Nephron progenitor cell (in vitro differentiated cells): ENCODE data around the gene AP5S1.
"Not testable (repeated sequence)": the region's sequence is repeated elsewhere in the genome, so short reads cannot be mapped to it uniquely, and the experiment has no call there.

Source experiments
- DNase-seq: peaks from one replicate; pipeline ENCODE4 v3.0.0; 2021
- H3K27ac Mint-ChIP-seq: 2 replicates; pipeline ENCODE4 v1.8.0; 2021; ENCODE audit warnings: mild to moderate bottlenecking, moderate library complexity, mixed read lengths
- H3K27me3 Mint-ChIP-seq: 2 replicates; pipeline ENCODE4 v1.8.0; 2021; ENCODE audit warnings: mild to moderate bottlenecking, low read depth, mixed read lengths; ENCODE audit not compliant: poor library complexity
- H3K36me3 Mint-ChIP-seq: 2 replicates; pipeline ENCODE4 v1.8.0; 2021; ENCODE audit warnings: low read depth, mixed read lengths
- H3K4me1 Mint-ChIP-seq: 2 replicates; pipeline ENCODE4 v1.8.0; 2021; ENCODE audit warnings: mixed read lengths
- H3K4me3 Mint-ChIP-seq: 2 replicates; pipeline ENCODE4 v1.8.0; 2021; ENCODE audit warnings: mild to moderate bottlenecking, moderate library complexity, mixed read lengths
- H3K9me3 Mint-ChIP-seq: 2 replicates; pipeline ENCODE4 v1.8.0; 2021; ENCODE audit warnings: mild to moderate bottlenecking, moderate library complexity, mixed read lengths
- CTCF ChIP-seq: fragments of 200-600 bp; sonication (generic); IDR thresholded peaks from 2 replicates; pipeline ENCODE4 v1.5.0; 2021; ENCODE audit warnings: antibody characterized with exemption

Gene AP5S1

GRCh38 chr20:3826420-3826819, 6.1 kb downstream of the AP5S1 start:
- no peak for TF ChIP-seq CTCF
- Mint-ChIP-seq H3K4me1 (peaks cover 6% of the 10 kb centered on the region), H3K4me3 (no peak overlapping the region), H3K9me3 (no peaks in the 10 kb centered on the region), H3K27ac (no peak overlapping the region), H3K27me3 (peaks cover 3% of the 10 kb centered on the region), H3K36me3 (peaks cover 5% of the 10 kb centered on the region)
- no peak for DNase-seq

DNA sequence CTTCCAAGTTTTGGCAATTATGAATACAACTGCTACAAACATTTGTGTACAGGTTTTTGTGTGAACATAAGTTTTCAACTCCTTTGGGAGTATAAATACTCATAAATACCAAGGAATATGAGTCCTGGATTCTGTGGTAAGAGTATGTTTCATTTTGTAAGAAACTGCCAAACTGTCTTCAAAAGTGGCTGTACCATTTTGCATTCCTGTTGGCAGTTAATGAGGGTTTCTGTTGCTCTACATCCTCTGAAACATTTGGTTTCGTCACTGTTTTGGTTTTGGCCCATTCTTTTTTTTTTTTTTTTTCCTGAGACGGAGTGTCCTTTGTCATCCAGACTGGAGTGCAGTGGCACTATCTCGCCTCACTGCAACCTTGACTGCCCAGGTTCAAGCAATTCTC, 8.5 kb downstream of the AP5S1 start:
- H3K36me3 Mint-ChIP-seq = peaks cover 5% of the 10 kb centered on the region
- no peak overlapping the region for H3K27ac Mint-ChIP-seq
- H3K4me1 Mint-ChIP-seq = no peaks in the 10 kb centered on the region
- DNase-seq = no peak
- H3K9me3 Mint-ChIP-seq = no peaks in the 10 kb centered on the region
- H3K27me3 Mint-ChIP-seq = peaks cover 6% of the 10 kb centered on the region
- no peak overlapping the region for H3K4me3 Mint-ChIP-seq
- no peak for TF ChIP-seq CTCF

DNA sequence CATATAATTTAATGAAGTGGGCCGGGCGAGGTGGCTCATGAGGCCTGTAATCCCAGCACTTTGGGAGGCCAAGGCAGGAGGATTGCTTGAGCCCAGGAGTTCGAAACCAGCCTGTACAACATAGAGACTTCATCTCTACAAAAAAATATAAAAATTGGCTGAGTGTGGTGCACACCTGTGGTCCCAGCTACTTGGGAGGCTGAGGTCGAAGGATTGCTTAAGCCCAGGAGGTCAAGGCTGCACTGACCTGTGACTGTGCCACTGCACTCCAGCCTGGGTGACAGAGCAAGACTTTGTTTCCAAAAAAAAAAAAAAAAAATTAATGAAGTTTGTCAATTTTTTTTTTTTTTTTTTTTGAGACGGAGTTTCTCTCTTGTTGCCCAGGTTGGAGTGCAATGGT, 9.5 kb downstream of the AP5S1 start:
- peaks cover 10% of the 10 kb centered on the region for H3K27me3 Mint-ChIP-seq
- not testable (repeated sequence) for H3K9me3 Mint-ChIP-seq, H3K4me1 Mint-ChIP-seq, DNase-seq, H3K27ac Mint-ChIP-seq, H3K36me3 Mint-ChIP-seq, H3K4me3 Mint-ChIP-seq

GRCh38 chr20:3836132-3836531, 15.8 kb downstream of the AP5S1 start:
- Mint-ChIP-seq H3K4me1 (no peaks in the 10 kb centered on the region), H3K27me3 (peaks cover 14% of the 10 kb centered on the region), H3K36me3 (peaks cover 9% of the 10 kb centered on the region), H3K4me3 (no peak overlapping the region), H3K9me3 (peaks cover 10% of the 10 kb centered on the region), H3K27ac (no peak overlapping the region)
- DNase-seq = no peak
- TF ChIP-seq CTCF = no peak

GRCh38 chr20:3839328-3839727, 19.0 kb downstream of the AP5S1 start:
- Mint-ChIP-seq H3K9me3 (peaks cover 10% of the 10 kb centered on the region), H3K4me3 (no peak overlapping the region), H3K36me3 (peaks cover 9% of the 10 kb centered on the region), H3K27ac (no peak overlapping the region), H3K4me1 (peaks cover 4% of the 10 kb centered on the region), H3K27me3 (peaks cover 10% of the 10 kb centered on the region)
- DNase-seq = no peak
- no peak for TF ChIP-seq CTCF

DNA sequence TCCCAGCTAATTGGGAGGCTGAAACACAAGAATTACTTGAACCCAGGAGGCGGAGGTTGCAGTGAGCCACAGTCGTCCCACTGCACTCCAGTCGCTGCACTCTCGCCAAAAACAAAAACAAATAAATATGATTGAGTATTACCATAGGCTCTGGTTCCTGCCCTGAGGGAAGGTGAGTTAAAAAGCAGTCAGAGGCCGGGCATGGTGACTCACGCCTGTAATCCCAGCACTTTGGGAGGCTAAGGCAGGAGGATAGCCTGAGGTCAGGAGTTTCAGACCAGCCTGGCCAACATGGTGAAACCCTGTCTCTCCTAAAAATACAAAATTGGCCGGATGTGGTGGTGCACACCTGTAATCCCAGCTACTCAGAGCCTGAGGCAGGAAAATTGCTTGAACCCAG, 19.9 kb downstream of the AP5S1 start:
- H3K9me3 Mint-ChIP-seq = peaks cover 10% of the 10 kb centered on the region
- DNase-seq, H3K4me3 Mint-ChIP-seq, H3K27me3 Mint-ChIP-seq, H3K4me1 Mint-ChIP-seq, H3K27ac Mint-ChIP-seq, H3K36me3 Mint-ChIP-seq: not testable (repeated sequence)

GRCh38 chr20:3842348-3842930, 22.1 kb downstream of the AP5S1 start:
- H3K4me1 Mint-ChIP-seq = peaks cover 12% of the 10 kb centered on the region
- no peak overlapping the region for H3K27ac Mint-ChIP-seq
- TF ChIP-seq CTCF = no peak
- no peak overlapping the region for H3K4me3 Mint-ChIP-seq
- no peaks in the 10 kb centered on the region for H3K36me3 Mint-ChIP-seq
- no peak for DNase-seq
- peaks cover 6% of the 10 kb centered on the region for H3K27me3 Mint-ChIP-seq
- H3K9me3 Mint-ChIP-seq = no peaks in the 10 kb centered on the region
